GM10266 (cell line): ENCODE results near the gene MTHFD2L.

Source experiments
- DNase-seq: peaks from one replicate; pipeline ENCODE4 v3.0.0; 2012; ENCODE audit errors: extremely low spot score
- CTCF ChIP-seq: IDR thresholded peaks from 2 replicates; pipeline ENCODE4 v1.5.1; 2012; ENCODE audit warnings: mild to moderate bottlenecking, low read depth; ENCODE audit not compliant: control insufficient read depth, insufficient read depth; ENCODE audit errors: missing control alignments

The MTHFD2L gene

GRCh38 chr4:74307170-74307569, 149.3 kb downstream of the MTHFD2L start:
- no peak for DNase-seq
- no peak for TF ChIP-seq CTCF

- no peak for DNase-seq
These were observed 150.3 kb downstream of the MTHFD2L start, which contains the start of gene EPGN for GRCh38 chr4:74308215-74308614. TSS of gene EPGN (plus strand) at chr4:74308470. CDS start at chr4:74308534, 64 bp downstream.

GRCh38 chr4:74309223-74309622, 151.3 kb downstream of the MTHFD2L start:
- no peak for TF ChIP-seq CTCF
- DNase-seq: no peak

More at GRCh38 chr4:74308215-74308614, 150.3 kb downstream of the MTHFD2L start, which contains the start of gene EPGN:
- TF ChIP-seq CTCF: no peak

GRCh38 chr4:74311696-74312313, 153.9 kb downstream of the MTHFD2L start:
- peak; percentile 67 for TF ChIP-seq CTCF
- no peak for DNase-seq

GRCh38 chr4:74314329-74314728, 156.4 kb downstream of the MTHFD2L start:
- DNase-seq: no peak
- TF ChIP-seq CTCF: no peak

GRCh38 chr4:74314944-74315343, 157.0 kb downstream of the MTHFD2L start:
- TF ChIP-seq CTCF: no peak
- DNase-seq: no peak

GRCh38 chr4:74315376-74315775, 157.5 kb downstream of the MTHFD2L start:
- no peak for TF ChIP-seq CTCF
- DNase-seq: no peak
